ENCODE results near the gene HEATR3. TPM values are rescaled to one million over a fixed set of nuclear protein-coding genes. Genes with fewer than 3 reads are reported as not detected.

Gene HEATR3
- total RNA-seq: 16.1 and 17.8 TPM in 2 replicates

- peaks cover 31% of the 10 kb centered on the region for H3K4me1 Mint-ChIP-seq
- no peak for TF ChIP-seq CTCF (IDR thresholded peaks at IDR 0.05)
- POLR2A ChIA-PET: interaction anchor here (0.7 to 2.4 kb wide), 10 partner anchors 41 to 676 kb away, joined by 3 to 17 read pairs (median 4); partner anchors contain the start of genes CNEP1R1, CYLD and TENT4B
- H3K27me3 Mint-ChIP-seq: no peaks in the 10 kb centered on the region
- peak; percentile 92 for DNase-seq
- peak within 1 kb of the TSS; percentile 90 for H3K4me3 Mint-ChIP-seq
- H3K36me3 Mint-ChIP-seq (ENCODE audit: low read depth): peaks cover 16% of the 10 kb centered on the region
- intact Hi-C loops (cut with micrococcal nuclease): loop anchor here (1.0 to 5.0 kb wide), 5 partner anchors 41 to 675 kb away; partner anchors contain the start of genes CNEP1R1 and ZNF423
- ATAC-seq (ENCODE audit: low read depth): peak; percentile 85
- peak within 1 kb of the TSS; percentile 90 for H3K27ac Mint-ChIP-seq
- CTCF ChIA-PET: interaction anchor here (0.6 to 1.7 kb wide), 4 partner anchors 40 to 740 kb away, joined by 3 to 12 read pairs (median 4); partner anchors contain the start of gene CNEP1R1
- H3K9me3 Mint-ChIP-seq: no peaks in the 10 kb centered on the region
Measured at GRCh38 chr16:50065624-50066481, at the start of gene HEATR3. TSS of gene HEATR3 (plus strand) at chr16:50065970. CDS start at chr16:50066132, 162 bp downstream.

DNA sequence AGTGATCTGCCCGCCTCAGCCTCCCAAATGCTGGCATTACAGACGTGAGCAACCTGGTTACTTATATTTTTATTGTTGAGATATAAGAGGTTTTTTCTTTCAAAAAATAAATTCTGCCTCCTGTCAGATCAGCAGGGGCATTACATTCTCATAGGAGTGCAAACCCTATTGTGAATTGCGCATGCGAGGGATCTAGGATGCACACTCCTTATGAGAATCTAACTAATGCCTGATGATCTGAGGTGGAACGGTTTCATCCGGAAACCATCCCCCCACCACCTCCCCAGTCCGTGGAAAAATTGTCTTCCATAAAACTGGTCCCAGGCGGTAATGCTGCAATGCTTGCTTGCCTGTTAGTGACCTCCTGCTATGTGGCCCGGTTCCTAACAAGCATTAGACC, 48.2 kb upstream of the HEATR3 start:
- no peak for DNase-seq
- no peak for TF ChIP-seq CTCF (IDR thresholded peaks at IDR 0.05)
- Mint-ChIP-seq H3K36me3 (ENCODE audit: low read depth) (no peaks in the 10 kb centered on the region), H3K27ac (no peak overlapping the region), H3K4me1 (no peaks in the 10 kb centered on the region), H3K9me3 (no peaks in the 10 kb centered on the region), H3K4me3 (no peak overlapping the region), H3K27me3 (peaks cover 8% of the 10 kb centered on the region)
- ChIA-PET POLR2A (no interaction called here), CTCF (no interaction called here)
- intact Hi-C loops (cut with micrococcal nuclease): no loop called here
- no peak for ATAC-seq (ENCODE audit: low read depth)

- Mint-ChIP-seq H3K27ac (no peak overlapping the region), H3K4me1 (peaks cover 15% of the 10 kb centered on the region), H3K36me3 (ENCODE audit: low read depth) (peaks cover 2% of the 10 kb centered on the region), H3K9me3 (no peaks in the 10 kb centered on the region), H3K4me3 (no peak overlapping the region), H3K27me3 (peaks cover 8% of the 10 kb centered on the region)
- ChIA-PET POLR2A (no interaction called here), CTCF (no interaction called here)
- TF ChIP-seq CTCF (IDR thresholded peaks at IDR 0.05): no peak
- intact Hi-C loops (cut with micrococcal nuclease): no loop called here
- DNase-seq (no peak), ATAC-seq (ENCODE audit: low read depth) (no peak)
Measured at GRCh38 chr16:50021544-50021943, 44.2 kb upstream of the HEATR3 start.

GRCh38 chr16:50023641-50024040, 42.1 kb upstream of the HEATR3 start:
- DNase-seq: no peak
- H3K4me3 Mint-ChIP-seq: no peak overlapping the region
- H3K27me3 Mint-ChIP-seq: peaks cover 8% of the 10 kb centered on the region

More at GRCh38 chr16:50023641-50024040, 42.1 kb upstream of the HEATR3 start:
- peaks cover 19% of the 10 kb centered on the region for H3K4me1 Mint-ChIP-seq
- H3K36me3 Mint-ChIP-seq (ENCODE audit: low read depth): peaks cover 2% of the 10 kb centered on the region
- no peak for TF ChIP-seq CTCF (IDR thresholded peaks at IDR 0.05)
- intact Hi-C loops (cut with micrococcal nuclease): loop anchor here (1.0 to 2.0 kb wide), 4 partner anchors 191 to 723 kb away; no protein-coding TSS in a partner anchor
- H3K9me3 Mint-ChIP-seq: no peaks in the 10 kb centered on the region
- ChIA-PET CTCF (interaction anchor here (1.2 to 2.5 kb wide), 4 partner anchors 10 to 783 kb away, joined by 3 to 8 read pairs (median 6); no protein-coding TSS in a partner anchor), POLR2A (interaction anchor here (0.6 kb wide), 1 partner anchor 120 kb away, joined by 3 read pairs; no protein-coding TSS in a partner anchor)
- no peak for ATAC-seq (ENCODE audit: low read depth)
- H3K27ac Mint-ChIP-seq: no peak overlapping the region

Data from activated B cell treated with CpG ODN at 0.5 μM for 24 hours (primary cell).